AG08396 (cell line): ENCODE data around the gene KLHDC8B.
A peak's percentile ranks its signal among the peaks of the same experiment; 100 is the strongest.

Source experiments
- DNase-seq: peaks from one replicate; pipeline ENCODE4 v3.0.0; 2012; ENCODE audit warnings: low spot score, mixed read lengths

Gene KLHDC8B

DNA sequence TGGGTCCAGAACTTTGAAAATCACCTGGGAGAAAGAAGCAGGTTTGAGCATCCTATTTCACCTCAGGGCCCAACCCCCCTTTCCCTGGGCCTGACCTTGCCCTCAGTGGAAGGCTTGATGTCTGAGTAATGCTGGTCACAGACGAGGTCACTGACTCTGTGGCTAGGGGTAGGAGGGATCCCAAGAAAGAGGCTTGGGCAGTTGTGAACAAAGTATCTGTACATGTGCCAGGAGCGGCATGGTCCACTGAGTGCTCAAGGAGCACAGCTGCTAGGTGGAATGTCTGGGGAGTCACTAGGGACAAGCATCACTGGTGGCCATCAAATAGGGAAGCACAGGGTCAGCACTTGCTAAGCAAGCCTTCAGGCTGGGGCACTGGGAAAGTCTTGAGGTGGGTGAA, 12.6 kb upstream of the KLHDC8B start:
- DNase-seq, result no peak

DNA sequence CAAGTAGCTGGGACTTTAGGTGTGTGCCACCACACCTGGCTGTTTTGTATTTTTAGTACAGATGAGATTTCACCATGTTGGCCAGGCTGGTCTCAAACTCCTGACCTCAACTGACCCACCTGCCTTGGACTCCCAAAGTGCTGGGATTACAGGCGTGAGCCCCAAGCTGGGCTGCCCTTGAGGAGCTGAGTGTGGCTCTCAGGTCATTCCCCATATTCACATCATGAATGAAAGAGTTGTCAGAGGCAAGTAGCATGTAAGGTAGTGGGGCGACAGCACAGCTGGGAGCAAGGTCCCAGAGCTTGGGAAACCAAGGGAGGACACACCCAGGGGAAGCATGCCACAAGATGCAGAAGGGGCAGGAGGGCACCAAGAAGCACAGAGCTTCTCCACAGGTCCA, 10.2 kb upstream of the KLHDC8B start:
- DNase-seq, result no peak

DNA sequence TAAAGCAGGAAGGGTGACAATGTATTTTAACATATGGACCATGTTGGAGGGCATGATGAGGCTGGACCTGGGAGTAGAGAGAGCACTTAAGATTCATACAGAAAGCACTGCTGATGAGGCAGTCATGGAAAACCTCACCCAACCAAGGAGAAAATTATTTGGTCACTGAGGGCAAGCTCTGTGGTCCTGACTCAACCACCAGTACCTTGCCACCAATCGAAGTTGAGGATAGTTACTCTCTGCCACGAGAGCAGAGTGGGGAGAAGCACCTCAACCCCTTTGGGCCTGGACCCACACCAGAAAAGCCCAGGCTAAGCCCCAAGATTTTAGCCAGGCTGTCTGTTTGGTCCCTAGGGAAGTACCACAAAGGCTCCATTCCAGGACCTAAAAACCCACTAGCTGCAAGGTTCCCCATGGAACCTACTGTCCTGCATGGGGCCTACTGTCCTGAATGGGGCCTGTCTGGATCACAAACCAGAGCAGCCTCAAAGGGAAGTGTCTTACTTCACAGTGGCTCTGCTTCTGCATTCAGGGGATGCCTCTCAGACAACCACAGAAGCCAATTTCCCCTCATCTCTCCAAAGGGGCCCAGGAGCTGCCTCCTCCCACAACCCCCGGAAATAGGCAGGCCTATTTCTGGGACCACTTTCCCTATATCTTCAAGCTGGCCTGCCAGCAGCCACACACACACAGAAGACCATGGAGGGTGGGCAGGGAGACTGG, 9.4 kb upstream of the KLHDC8B start:
- no peak for DNase-seq

DNA sequence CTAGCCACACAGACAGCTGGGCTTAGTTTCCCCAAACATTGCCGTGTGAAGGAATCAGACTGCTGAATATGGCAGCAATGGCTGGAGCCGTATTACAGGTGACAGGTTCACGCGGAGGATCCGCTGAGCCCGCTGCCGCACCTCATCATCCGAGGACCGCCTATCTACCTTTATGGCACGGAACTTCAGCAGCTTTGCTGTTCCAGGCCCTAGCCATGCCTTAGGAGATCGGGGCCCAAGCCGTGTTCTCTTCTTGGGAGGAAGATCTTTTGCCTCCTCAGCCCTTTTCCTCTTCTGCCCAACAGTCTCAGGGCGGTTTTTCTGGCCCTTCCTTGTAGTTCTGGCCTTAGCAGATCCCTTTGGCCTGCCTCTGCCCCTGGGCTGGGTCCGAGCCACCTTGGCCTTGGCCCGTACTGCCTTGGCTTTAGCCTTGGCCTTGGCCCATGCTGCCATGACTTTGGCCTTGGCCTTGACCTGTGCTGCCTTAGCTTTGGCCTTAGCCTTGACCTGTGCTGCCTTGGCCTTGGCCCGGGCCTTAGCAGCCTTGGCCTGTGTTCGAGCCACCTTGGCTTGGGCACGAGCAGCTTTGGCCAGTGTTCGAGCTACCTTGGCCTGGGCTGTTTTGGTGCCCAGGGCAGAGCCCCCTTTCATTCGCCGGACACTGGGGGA, 8.5 kb upstream of the KLHDC8B start:
- DNase-seq, result no peak

DNA sequence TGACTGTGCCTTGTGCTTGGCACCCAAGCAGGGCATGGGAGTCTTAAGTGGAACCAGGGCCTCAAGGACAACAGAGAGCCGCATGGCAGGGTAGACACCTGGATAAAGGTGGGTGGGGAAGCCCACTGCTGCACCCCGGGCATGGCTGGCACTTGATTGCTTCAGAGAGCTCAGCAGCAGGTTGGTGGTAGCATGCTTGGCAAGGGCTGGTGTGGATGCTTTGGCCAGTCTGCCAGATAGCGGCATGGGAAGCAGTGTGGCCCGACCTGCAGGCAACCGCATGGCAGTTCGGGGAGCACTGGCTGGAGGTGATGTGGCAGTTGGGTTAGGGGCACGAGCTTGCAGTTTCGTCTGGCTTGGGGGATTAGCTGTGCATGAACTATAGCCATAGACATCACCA, 7.8 kb upstream of the KLHDC8B start:
- no peak for DNase-seq

DNA sequence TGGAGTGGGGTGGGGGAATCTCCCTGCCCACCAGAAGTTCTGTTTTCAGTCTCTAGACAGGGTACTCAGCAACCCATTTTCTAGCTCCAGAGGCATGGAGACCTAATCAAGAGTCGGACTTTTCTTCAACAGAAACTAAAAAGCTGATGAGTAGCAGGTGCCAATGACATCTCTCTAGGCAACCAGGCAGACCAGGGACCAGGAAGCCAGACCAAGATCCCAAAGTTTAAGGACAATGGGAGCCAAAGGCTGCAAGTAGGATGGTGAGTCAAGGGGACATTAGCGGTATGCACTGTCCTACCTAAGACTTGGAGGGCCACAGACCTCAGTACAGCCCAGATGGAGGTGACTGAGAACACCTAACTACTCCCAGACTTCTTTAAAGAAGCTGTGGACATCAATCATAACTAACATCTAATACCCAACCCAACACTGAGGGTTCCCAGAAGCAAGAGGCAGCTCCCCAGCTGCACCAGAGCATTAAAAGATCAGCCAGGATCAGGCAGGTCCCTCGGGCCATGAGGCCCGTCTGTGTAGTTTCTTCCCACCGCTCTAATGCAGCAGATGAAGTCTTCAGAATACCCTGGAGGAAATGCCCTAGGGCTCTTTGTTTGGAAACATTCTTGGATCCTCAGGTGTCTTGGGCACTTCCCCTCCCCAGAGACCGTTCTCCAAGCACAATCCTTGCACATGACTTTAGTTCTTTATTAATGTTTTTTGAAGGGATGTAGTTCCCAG, 6.2 kb upstream of the KLHDC8B start:
- DNase-seq, result peak; percentile 35

DNA sequence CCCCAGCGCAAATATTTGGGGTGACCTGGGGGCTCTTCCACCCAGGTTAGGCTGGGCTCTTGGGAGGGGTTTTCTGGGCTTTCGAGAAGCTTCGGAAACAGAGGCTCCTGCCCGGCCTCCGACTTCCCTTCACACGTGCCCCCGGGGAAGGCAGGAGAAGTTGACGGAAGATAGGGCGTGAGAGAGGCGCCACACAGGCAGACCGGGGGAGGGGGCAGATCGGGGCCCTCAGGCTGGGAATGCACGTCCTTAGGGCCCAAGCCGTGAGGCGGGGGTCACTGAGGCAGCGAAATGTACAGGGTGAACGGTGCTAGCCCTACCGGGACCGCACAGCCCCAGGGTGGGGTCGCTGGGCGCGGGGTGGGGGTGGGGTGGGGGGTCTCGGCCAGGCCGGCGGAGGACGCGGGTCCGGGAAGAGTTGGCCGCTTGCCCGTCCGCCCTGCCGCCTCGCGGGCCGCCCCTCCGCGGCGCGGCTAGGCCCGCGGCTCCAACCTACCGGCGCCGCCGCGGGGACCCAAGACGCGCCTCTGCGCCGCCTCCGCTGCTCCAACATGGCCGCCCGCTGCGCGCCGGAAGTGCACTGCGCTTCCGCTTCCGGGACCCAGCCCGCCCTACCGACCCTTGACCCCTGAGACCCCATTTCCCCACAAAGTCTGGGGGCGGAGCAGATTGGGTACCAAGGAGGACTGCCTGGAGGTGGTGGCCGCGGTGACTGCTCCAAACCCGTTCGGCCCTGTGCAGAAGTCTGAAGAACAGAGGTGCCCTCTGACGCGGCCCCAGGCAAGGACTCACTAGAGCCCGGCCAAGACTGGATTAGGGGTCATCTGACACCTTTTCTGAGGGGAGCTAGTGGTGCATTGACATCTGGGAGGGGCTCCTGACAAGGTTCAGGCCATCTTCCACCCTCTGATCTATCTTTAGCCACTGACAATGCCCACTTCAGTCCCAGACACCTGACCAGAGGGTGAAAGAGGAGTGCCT, 5.3 kb upstream of the KLHDC8B start, which contains the start of gene CCDC71:
Gene CCDC71 (minus strand): TSS at position 561 of the 981 bp plus-strand sequence. CDS start 2,123 bp downstream, outside the sequence.
- DNase-seq, result peak; percentile 94

DNA sequence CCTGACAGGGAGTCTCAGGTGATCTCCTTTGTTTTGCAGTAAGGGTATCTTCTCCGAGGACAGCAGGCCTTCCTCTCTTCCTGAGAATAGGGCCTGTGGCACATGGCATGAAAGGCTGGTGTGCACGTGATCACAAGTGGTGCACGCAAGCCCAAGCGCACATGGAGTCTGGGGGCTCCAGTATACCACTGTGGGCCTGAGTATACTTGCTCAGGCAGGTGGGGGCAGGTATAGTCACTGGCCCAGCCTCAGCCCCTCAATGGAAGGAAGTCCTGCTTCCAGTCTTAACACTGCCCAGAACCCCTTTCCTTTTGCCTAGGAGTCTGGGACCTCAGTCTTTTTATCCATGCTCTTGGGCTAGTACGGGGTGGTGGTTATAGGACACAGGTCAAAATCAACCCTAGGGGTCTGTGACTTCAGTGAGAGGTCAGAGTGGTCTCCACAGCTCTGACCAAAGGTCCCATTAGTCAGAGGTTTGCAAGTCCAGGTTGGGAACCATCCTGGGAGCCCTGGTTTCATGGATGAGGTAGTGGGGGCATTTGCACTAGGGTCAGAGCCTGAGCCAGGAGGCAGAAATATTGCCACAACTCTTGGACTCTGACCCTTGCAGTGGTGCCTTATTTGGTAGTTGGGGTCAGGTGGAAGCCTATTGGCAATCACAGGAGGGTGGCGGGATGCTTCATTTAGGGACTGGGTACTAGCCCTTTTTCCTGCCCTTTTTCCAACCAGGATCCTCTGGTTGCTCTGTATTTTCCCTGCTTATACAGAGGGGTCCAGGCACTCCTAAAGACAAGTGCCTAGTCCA, 4.4 kb upstream of the KLHDC8B start:
- no peak for DNase-seq

DNA sequence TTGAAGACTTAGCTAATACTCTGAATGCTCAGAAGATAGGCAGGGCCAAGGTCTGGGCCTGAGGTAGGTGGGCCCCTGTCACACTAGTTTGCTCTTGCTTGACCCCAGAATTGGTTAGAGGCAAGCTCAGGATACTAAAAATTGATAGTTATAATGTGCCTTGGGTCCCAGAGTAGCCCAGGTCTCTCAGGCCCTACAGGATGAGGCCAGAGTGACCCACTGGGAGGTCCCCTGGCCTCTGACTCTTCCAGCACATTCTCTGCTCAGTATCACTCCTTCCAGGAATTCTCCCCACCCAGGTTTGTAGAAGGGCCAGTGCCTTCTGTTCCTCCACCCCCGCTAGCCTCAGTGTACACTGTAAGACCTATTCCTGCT, 667 bp upstream of the KLHDC8B start:
- DNase-seq, result no peak

DNA sequence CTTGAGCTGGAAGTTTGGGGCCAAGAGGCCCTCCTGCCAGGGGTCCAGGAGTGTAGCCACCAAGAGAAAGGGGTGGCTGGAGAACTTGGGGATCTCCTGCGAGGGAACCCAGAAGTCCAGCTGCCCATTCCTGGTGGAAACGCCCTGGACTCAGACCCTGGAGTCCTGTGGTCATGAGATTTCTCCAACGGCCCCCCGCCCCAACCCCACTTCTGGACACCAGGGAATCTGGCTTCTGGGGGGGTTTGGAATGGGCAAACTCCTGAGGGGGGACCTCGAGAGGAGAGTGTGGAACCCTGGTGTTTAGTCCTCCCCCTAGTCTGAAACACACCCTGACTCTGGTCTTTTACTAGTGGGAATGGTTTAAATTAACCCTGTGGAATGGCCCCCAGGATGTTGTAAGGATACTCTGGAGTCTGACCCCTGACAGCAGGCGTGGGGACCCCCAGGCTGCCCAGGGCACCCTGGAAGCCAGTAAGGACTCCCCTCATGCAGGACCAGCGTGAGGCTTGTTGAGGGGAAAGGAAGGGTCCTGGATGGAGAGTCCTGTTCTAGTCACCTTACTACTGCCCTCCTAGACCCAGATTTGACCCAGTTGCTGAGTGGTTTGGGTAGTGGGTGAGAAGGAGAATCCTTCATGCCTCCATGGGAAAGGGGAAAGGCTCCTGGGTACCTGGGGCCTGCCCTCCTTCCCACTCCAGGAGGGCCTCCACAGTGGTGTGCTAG, 540 bp downstream of the KLHDC8B start:
- DNase-seq, result peak; percentile 45

DNA sequence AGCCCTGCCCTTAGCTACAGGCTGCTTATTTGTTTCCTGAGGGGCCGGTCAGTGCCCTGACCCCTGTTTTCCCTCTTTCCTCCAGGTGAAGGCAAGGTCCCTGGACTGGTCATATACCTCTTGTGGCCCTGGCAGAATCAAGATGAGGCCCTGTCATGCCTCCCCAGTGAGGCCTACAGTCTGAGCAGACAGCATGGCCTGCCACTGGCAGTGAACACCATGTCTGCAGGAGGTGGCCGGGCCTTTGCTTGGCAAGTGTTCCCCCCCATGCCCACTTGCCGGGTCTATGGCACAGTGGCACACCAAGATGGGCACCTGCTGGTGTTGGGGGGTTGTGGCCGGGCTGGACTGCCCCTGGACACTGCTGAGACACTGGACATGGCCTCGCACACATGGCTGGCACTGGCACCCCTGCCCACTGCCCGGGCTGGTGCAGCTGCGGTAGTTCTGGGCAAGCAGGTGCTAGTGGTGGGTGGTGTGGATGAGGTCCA, 1.2 kb downstream of the KLHDC8B start:
- DNase-seq, result no peak

DNA sequence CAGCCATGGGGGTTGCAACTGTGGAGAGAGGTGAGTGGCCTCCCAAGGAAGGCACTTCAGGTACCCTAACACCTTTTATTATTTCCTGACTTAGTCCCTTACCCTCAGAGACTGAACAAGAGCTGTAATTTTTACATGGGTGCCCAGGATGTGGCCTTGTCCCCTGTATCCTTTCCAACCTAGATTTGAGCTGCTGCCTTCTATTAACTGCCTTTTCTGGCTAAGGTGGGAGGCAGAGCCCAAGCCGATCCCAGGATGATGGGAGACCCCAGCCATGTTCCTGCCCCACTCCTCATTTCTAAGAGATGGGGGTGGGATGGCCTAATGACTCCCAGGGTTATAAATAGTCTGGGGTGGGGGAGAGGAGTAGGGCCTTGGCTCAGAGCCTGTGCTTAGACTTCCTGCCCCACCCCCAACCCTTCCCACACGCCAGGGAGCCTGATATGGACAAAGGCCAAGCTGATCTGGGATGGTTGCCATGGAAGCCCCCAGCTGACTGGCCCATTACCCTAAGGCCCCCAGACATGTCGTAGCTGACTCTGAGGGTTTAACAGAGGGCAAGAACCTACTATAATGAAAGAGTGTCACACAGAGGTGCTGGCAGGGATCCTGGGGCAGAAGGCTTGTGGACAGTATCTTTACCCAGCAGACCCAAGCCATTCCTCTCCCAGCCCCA, 1.9 kb downstream of the KLHDC8B start:
- no peak for DNase-seq

DNA sequence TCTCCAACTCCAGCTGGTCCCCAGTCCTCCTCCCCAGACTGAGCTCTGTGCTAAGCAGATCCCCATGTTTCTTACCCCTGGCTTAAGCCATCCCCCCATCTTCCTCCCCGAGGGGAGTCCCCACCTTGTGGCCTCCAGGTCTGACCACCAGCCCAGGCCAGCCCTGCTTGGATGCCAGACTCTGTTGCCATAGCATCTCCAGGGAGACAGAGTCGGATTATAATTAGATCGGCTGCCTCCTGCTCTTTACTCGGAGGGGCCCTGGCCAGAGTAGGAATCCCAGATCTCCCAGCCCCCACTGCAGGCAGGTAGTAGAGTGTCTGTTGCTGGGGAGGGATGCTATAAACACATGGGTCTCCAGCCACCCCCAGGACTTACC, 2.4 kb downstream of the KLHDC8B start:
- DNase-seq, result no peak

DNA sequence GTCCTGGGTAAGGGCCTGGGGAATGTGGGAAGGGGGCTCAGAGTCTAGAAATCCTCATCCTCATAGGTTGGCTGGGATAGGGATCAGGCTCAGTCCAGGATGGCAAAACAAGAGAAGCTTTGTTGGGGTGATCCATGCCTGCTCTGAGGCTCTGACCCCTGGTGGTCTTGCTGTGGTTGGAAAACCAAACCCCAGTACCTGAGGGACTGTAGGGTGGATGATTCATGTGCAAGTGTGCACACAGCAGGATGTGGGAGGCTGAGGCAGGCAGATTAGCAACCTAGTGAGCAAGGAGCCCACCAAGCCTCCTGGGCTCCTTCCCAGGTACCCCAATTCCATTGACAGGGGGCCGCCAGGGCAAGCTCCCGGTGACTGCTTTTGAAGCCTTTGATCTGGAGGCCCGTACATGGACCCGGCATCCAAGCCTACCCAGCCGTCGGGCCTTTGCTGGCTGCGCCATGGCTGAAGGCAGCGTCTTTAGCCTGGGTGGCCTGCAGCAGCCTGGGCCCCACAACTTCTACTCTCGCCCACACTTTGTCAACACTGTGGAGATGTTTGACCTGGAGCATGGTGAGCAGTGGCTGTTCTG, 3.1 kb downstream of the KLHDC8B start:
- DNase-seq, result no peak

DNA sequence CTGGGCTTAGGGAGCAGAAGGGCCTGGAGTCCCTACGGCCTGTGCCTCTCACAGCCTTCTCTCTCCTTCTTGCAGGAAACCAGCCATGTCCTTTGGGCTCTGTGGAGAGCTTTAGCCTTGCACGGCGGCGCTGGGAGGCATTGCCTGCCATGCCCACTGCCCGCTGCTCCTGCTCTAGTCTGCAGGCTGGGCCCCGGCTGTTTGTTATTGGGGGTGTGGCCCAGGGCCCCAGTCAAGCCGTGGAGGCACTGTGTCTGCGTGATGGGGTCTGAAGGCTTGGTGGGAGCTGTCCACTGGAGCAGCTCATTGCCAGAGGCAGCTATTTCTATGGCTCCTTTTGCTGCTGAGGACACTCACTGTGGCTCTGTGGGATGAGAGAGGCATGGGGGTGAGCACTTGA, 4.1 kb downstream of the KLHDC8B start:
- DNase-seq, result no peak

DNA sequence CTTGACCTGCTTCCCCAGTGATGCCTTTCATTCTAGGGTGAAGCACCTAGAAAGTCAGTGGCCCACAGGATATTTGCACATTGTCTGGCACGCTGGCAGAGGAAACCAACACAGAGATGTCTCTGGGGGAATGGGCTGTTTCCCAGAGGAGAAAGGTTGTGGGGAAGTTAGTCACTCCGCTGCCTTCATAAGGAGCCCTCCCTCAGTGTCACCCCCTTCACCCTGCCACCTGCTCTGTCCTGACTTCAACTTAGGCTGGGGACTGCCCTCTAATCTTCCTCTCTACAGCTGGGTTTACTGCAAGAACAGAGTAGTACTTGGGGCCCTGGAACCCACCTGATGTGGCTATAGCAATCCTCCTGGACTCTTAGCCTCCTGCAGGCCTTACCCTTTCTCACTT, 5.7 kb downstream of the KLHDC8B start:
- no peak for DNase-seq

DNA sequence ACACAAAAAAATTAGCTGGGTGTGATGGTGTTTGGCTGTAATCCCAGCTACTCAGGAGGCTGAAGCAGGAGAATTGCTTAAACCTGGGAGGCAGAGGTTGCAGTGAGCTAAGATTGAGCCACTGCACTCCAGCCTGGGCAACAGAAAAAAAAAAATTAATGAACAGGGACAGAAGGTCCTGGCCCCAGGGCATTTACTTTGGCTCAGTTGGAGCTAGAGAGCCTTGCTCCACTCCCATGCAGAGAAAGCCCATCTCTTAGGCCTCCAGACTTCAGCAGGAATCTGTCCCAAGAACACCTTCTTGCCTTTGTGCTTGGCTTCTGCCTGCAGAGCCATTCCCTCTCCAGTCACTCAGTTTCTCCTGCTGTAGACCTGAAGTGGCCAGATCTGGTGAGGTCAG, 8.7 kb downstream of the KLHDC8B start:
- no peak for DNase-seq

DNA sequence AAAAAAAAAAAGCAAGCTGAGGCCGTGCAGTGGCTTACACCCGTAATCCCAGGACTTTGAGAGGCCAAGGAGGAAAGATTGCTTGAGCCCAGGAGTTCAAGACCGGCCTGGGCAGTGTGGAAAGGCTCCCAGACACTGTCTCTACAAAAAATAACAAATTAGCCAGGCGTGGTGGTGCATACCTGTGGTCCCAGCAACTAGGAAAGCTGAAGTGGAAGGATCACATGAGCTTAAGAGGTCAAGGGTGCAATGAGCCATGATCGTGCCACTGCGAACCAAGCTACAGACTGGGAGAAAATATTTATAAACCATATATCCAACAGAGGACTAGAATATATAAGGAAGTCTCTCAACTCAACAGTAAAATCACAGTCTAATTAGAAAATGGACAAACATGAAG, 10.0 kb downstream of the KLHDC8B start:
- no peak for DNase-seq

DNA sequence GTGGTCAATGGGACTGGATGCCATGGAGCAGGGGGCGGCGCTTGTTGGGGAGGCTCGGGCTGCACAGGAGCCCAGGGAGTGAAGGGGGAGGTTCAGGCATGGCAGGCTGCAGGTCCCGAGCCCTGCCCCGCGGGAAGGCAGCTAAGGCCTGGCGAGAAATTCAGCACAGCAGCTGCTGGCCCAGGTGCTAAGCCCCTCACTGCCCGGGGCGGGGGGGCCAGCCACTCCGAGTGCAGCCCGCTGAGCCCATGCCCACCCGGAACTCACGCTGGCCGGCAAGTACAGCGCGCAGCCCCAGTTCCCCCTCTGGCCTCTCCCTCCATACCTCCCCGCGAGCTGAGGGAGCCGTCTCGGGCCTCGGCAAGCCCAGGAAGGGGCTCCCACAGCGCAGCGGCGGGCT, 11.3 kb downstream of the KLHDC8B start:
- DNase-seq, result no peak
